CD14-positive monocyte (primary cell): ENCODE data around the gene RNU1-1. TPM values are rescaled to one million over a fixed set of nuclear protein-coding genes. Genes with fewer than 3 reads are reported as not detected.

Experiments
- DNase-seq, 3 donors: peaks; one replicate each; pipeline ENCODE4 v3.0.0-alpha.2; 2011 to 2022
- H2AFZ ChIP-seq: 2 replicates; pipeline ENCODE4 v1.6.0; 2012; ENCODE audit warnings: mild to moderate bottlenecking, low read depth, low read length, inconsistent platforms; ENCODE audit not compliant: insufficient read depth, poor library complexity, severe bottlenecking
- H3K27ac ChIP-seq, 2 donors: 1 replicate in 1 of 2; 2 replicates in 1 of 2; pipeline ENCODE4 v1.5.1; 2012 to 2013; ENCODE audit warnings: low read length in 2 of 2, control low read depth in 1 of 2, inconsistent platforms in 1 of 2, low read depth in 1 of 2, mild to moderate bottlenecking in 1 of 2
- H3K27me3 ChIP-seq, 2 donors: one replicate each; pipeline versions ENCODE4 v1.6.0 to v1.6.1; 2011 to 2013; ENCODE audit warnings: low read length in 2 of 2; ENCODE audit not compliant: control insufficient read depth in 2 of 2, insufficient read depth in 2 of 2
- H3K36me3 ChIP-seq, 2 donors: replicated peaks in 1 of 2; 1 replicate in 1 of 2; 2 replicates in 1 of 2; pipeline versions ENCODE4 v1.5.1 to v1.6.1; 2012 to 2013; ENCODE audit warnings: low read length in 2 of 2, control low read depth in 1 of 2, inconsistent platforms in 1 of 2, mild to moderate bottlenecking in 1 of 2; ENCODE audit not compliant: insufficient read depth in 2 of 2, control insufficient read depth in 1 of 2
- H3K4me1 ChIP-seq, 2 donors: 1 replicate in 1 of 2; 2 replicates in 1 of 2; pipeline versions ENCODE4 v1.5.1 to v1.6.1; 2012 to 2013; ENCODE audit warnings: low read length in 2 of 2, control low read depth in 1 of 2, inconsistent platforms in 1 of 2, mild to moderate bottlenecking in 1 of 2, moderate library complexity in 1 of 2; ENCODE audit not compliant: insufficient read depth in 2 of 2, control insufficient read depth in 1 of 2
- H3K4me2 ChIP-seq: replicated peaks from 2 replicates; pipeline ENCODE3; 2012; ENCODE audit warnings: low read length, moderate library complexity, mild to moderate bottlenecking; ENCODE audit not compliant: poor library complexity, severe bottlenecking; ENCODE audit errors: extremely low read depth
- H3K4me3 ChIP-seq, 3 experiments: fragments of 200-600 bp in 1 of 3; sonication (generic) in 1 of 3; replicated peaks in 1 of 3; 1 replicate in 2 of 3; 2 replicates in 1 of 3; pipeline ENCODE4 v1.5.1; 2011 to 2013; ENCODE audit warnings: low read length in 3 of 3, mild to moderate bottlenecking in 3 of 3, control low read depth in 2 of 3, low read depth in 2 of 3, inconsistent platforms in 1 of 3, moderate library complexity in 1 of 3
- H3K79me2 ChIP-seq: 2 replicates; pipeline ENCODE4 v1.6.0; 2012; ENCODE audit warnings: mild to moderate bottlenecking, control low read depth, inconsistent platforms, low read length, moderate library complexity; ENCODE audit not compliant: insufficient read depth
- H3K9ac ChIP-seq: 2 replicates; pipeline ENCODE4 v1.6.0; 2017; ENCODE audit warnings: low read length, mild to moderate bottlenecking; ENCODE audit not compliant: insufficient read depth, poor library complexity, severe bottlenecking
- H3K9me3 ChIP-seq, 2 donors: replicated peaks in 1 of 2; 1 replicate in 1 of 2; 2 replicates in 1 of 2; pipeline versions ENCODE4 v1.5.1 to v1.6.1; 2012 to 2013; ENCODE audit warnings: low read length in 2 of 2, control low read depth in 1 of 2; ENCODE audit not compliant: control insufficient read depth in 1 of 2, insufficient read depth in 1 of 2
- H4K20me1 ChIP-seq: 2 replicates; pipeline ENCODE4 v1.6.0; 2012; ENCODE audit warnings: mild to moderate bottlenecking, low read length, control low read depth, moderate library complexity; ENCODE audit not compliant: insufficient read depth
- H3K27ac Mint-ChIP-seq, 7 donors: one replicate each; pipeline ENCODE4 v1.8.0; 2020; ENCODE audit warnings: mild to moderate bottlenecking in 7 of 7, mixed read lengths in 7 of 7, moderate library complexity in 6 of 7, inconsistent platforms in 2 of 7
- H3K27me3 Mint-ChIP-seq, 3 donors: one replicate each; pipeline ENCODE4 v1.8.0; 2021 to 2022; ENCODE audit warnings: low read depth in 3 of 3, mild to moderate bottlenecking in 3 of 3, mixed read lengths in 3 of 3, moderate library complexity in 3 of 3, inconsistent platforms in 1 of 3
- H3K36me3 Mint-ChIP-seq, 2 donors: one replicate each; pipeline ENCODE4 v1.8.0; 2020; ENCODE audit warnings: mixed read lengths in 2 of 2, inconsistent platforms in 1 of 2, mild to moderate bottlenecking in 1 of 2
- H3K4me1 Mint-ChIP-seq: one replicate; pipeline ENCODE4 v1.8.0; 2020; ENCODE audit warnings: mild to moderate bottlenecking, mixed read lengths
- H3K4me3 Mint-ChIP-seq, 2 donors: one replicate each; pipeline ENCODE4 v1.8.0; 2020; ENCODE audit warnings: mild to moderate bottlenecking in 2 of 2, mixed read lengths in 2 of 2, moderate library complexity in 1 of 2
- H3K9me3 Mint-ChIP-seq, 7 donors: one replicate each; pipeline ENCODE4 v1.8.0; 2020 to 2022; ENCODE audit warnings: mixed read lengths in 7 of 7, mild to moderate bottlenecking in 6 of 7, moderate library complexity in 6 of 7, inconsistent platforms in 2 of 7
- WGBS: methylation state at CpG from one replicate; pipeline ENCODE4 v1.1.5; 2013; ENCODE audit warnings: missing lambda C conversion rate; ENCODE audit not compliant: insufficient coverage; 5-methylcytosine and 5-hydroxymethylcytosine counted together
- intact Hi-C, 2 donors: fragments of 100-400 bp; cut with micrococcal nuclease; formaldehyde crosslinking; loops; one replicate each; pipeline versions ENCODE4 v1.15.0 to v1.15.1; 2023
- polyA plus RNA-seq, 3 donors: library from polyadenylated mRNA; depleted of rRNA in 1 of 3; unstranded in 2 of 3; stranded (reverse) in 1 of 3; fragments of 300-500 nt in 2 of 3; fragments of >200 nt in 1 of 3; fragmentation: Illumina TruSeq in 2 of 3; gene quantifications; 1 replicate in 2 of 3; 2 replicates in 1 of 3; pipeline ENCODE4 v1.2.3, GENCODE V29; 2012 to 2021
- TF ChIP-seq, protein P1 (sequence below): fragments of 200-600 bp; IDR thresholded peaks from one replicate; pipeline ENCODE4 v1.8.0; 2022; ENCODE audit warnings: antibody characterized with exemption, mild to moderate bottlenecking

The RNU1-1 gene
- polyA plus RNA-seq, 3 donors: not detected

DNA sequence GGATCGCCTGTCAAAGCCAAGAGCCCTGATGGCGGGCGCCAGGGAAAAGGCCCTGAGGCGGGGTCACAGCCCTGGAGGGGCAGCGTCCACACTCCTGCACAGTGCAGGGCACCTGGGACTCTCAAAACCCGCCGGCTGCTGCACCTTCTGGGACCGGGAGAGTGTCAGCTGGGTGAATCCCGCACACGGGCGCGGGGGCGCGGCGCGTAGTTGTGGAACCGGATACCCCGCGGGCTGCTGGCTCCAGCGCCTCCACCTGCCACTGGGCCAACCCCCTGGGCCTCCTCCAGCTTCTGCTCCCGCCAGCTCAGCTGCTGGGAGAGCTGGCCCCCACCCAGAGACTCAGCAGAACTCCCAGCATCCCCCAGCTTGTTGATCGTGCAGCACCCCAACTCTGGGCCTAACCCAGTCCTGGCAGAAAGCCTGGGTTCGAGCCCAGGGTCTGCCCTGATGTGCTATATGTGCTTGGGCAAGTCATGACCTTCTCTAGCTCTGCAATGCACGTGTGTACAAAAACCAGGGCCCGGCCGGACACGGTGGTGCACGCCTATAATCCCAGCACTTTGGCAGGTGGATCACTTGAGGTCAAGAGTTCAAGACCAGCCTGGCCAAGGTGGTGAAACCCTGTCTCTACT is 39.8 kb downstream of the RNU1-1 start:
- Histone ChIP-seq H3K4me2 (no peak overlapping the region), H3K4me3 (no peak overlapping the region), H3K79me2 (no peaks in the 10 kb centered on the region), H3K27me3 (no peaks in the 10 kb centered on the region), H4K20me1 (peaks cover 16% of the 10 kb centered on the region), H2AFZ (no peak overlapping the region), H3K9me3 (no peaks in the 10 kb centered on the region), H3K27ac (no peak overlapping the region), H3K36me3 (peaks cover 21 to 56% of the 10 kb centered on the region in 2 donors), H3K4me1 (no peaks in the 10 kb centered on the region), H3K9ac (no peak overlapping the region)
- H3K4me3 Mint-ChIP-seq: no peak overlapping the region
- H3K9me3 Mint-ChIP-seq: no peaks in the 10 kb centered on the region
- TF ChIP-seq, protein P1, sequence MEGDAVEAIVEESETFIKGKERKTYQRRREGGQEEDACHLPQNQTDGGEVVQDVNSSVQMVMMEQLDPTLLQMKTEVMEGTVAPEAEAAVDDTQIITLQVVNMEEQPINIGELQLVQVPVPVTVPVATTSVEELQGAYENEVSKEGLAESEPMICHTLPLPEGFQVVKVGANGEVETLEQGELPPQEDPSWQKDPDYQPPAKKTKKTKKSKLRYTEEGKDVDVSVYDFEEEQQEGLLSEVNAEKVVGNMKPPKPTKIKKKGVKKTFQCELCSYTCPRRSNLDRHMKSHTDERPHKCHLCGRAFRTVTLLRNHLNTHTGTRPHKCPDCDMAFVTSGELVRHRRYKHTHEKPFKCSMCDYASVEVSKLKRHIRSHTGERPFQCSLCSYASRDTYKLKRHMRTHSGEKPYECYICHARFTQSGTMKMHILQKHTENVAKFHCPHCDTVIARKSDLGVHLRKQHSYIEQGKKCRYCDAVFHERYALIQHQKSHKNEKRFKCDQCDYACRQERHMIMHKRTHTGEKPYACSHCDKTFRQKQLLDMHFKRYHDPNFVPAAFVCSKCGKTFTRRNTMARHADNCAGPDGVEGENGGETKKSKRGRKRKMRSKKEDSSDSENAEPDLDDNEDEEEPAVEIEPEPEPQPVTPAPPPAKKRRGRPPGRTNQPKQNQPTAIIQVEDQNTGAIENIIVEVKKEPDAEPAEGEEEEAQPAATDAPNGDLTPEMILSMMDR: no peak
- H3K4me1 Mint-ChIP-seq: no peaks in the 10 kb centered on the region
- H3K27ac Mint-ChIP-seq: peak overlapping the region in 1 of 7 donors; percentile 62
- DNase-seq: no peak
- peaks cover 0 to 2% (median 2%) of the 10 kb centered on the region in 3 donors for H3K27me3 Mint-ChIP-seq
- intact Hi-C loops: no loop called here
- H3K36me3 Mint-ChIP-seq: peaks cover 30 to 47% of the 10 kb centered on the region in 2 donors
- 97% methylated on average over 28 of the region's 28 CpGs for WGBS

DNA sequence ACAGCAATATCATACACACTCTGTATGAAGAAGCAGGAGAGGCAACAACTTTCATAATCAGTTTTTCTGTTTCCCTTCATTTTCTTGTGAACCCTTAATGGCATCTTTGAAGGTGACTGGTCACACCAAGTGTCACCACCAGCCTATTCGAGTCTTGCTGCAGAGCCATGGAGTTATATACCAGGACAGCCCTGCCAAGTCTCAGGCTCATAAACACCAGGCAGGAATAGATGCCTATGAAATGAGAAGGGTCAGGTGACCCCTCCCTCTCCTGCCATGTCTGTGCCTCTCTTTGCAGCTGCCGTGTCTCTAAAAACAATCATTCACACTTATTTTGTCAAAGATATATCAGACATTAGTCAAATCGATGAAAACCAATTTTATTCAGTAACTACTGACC is 45.5 kb downstream of the RNU1-1 start:
- Mint-ChIP-seq H3K9me3 (no peaks in the 10 kb centered on the region), H3K27me3 (peaks cover 0 to 4% (median 0%) of the 10 kb centered on the region in 3 donors), H3K27ac (peak overlapping the region in 1 of 7 donors; percentile 42), H3K4me1 (peaks cover 2% of the 10 kb centered on the region), H3K36me3 (peaks cover 27 to 45% of the 10 kb centered on the region in 2 donors), H3K4me3 (no peak overlapping the region)
- Histone ChIP-seq H3K79me2 (no peaks in the 10 kb centered on the region), H3K27me3 (no peaks in the 10 kb centered on the region), H3K4me1 (no peaks in the 10 kb centered on the region), H3K4me2 (no peak overlapping the region), H3K36me3 (peaks cover 7 to 57% of the 10 kb centered on the region in 2 donors), H4K20me1 (peaks cover 35% of the 10 kb centered on the region), H3K27ac (no peak overlapping the region), H3K4me3 (no peak overlapping the region), H3K9me3 (no peaks in the 10 kb centered on the region), H3K9ac (no peak overlapping the region), H2AFZ (no peak overlapping the region)
- no CpG with 5 or more reads among the region's 3 CpGs for WGBS
- no peak for DNase-seq
- TF ChIP-seq, protein P1: no peak
- intact Hi-C loops: no loop called here
